Trophoblast cell (in vitro differentiated cells and primary cell): ENCODE results near the gene SHQ1.

Source experiments
- DNase-seq, 2 donors: peaks; one replicate each; pipeline ENCODE4 v3.0.0-alpha.2; 2016
- H2AFZ ChIP-seq: 2 replicates; pipeline ENCODE4 v1.6.1; 2013; ENCODE audit warnings: low read length, moderate library complexity, mild to moderate bottlenecking; ENCODE audit not compliant: insufficient read depth, poor library complexity
- H2AK5ac ChIP-seq: 2 replicates; pipeline ENCODE4 v1.6.1; 2013; ENCODE audit warnings: mild to moderate bottlenecking, low read length
- H2BK120ac ChIP-seq: 2 replicates; pipeline ENCODE4 v1.6.1; 2013; ENCODE audit warnings: low read length, mild to moderate bottlenecking, moderate library complexity; ENCODE audit not compliant: insufficient read depth, poor library complexity
- H2BK12ac ChIP-seq: 2 replicates; pipeline ENCODE4 v1.6.1; 2013; ENCODE audit warnings: mild to moderate bottlenecking, low read length, moderate library complexity
- H2BK5ac ChIP-seq: 2 replicates; pipeline ENCODE4 v1.6.1; 2013; ENCODE audit warnings: low read length, low read depth, moderate library complexity, mild to moderate bottlenecking; ENCODE audit not compliant: poor library complexity
- H3K14ac ChIP-seq: 2 replicates; pipeline ENCODE4 v1.6.1; 2013; ENCODE audit warnings: mild to moderate bottlenecking, low read length
- H3K18ac ChIP-seq: 2 replicates; pipeline ENCODE4 v1.6.1; 2013; ENCODE audit warnings: mild to moderate bottlenecking, low read length
- H3K23ac ChIP-seq: 2 replicates; pipeline ENCODE4 v1.6.1; 2013; ENCODE audit warnings: low read length
- H3K27ac ChIP-seq: 2 replicates; pipeline ENCODE4 v1.5.1; 2013; ENCODE audit warnings: low read depth, mild to moderate bottlenecking, inconsistent platforms, low read length, moderate library complexity
- H3K27me3 ChIP-seq: 2 replicates; pipeline ENCODE4 v1.6.1; 2013; ENCODE audit warnings: inconsistent platforms, mild to moderate bottlenecking, low read length, moderate library complexity; ENCODE audit not compliant: insufficient read depth
- H3K36me3 ChIP-seq, 2 experiments: 1 replicate in 1 of 2; 2 replicates in 1 of 2; pipeline ENCODE4 v1.6.1; 2013; ENCODE audit warnings: low read length in 2 of 2, mild to moderate bottlenecking in 2 of 2, moderate library complexity in 1 of 2; ENCODE audit not compliant: insufficient read depth in 2 of 2, control insufficient read depth in 1 of 2
- H3K4ac ChIP-seq: 2 replicates; pipeline ENCODE4 v1.6.1; 2013; ENCODE audit warnings: low read depth, mild to moderate bottlenecking, low read length, moderate library complexity
- H3K4me1 ChIP-seq, 2 experiments: 1 replicate in 1 of 2; 2 replicates in 1 of 2; pipeline ENCODE4 v1.6.1; 2013; ENCODE audit warnings: low read length in 2 of 2, mild to moderate bottlenecking in 2 of 2, moderate library complexity in 1 of 2; ENCODE audit not compliant: insufficient read depth in 2 of 2, control insufficient read depth in 1 of 2
- H3K4me2 ChIP-seq: 2 replicates; pipeline ENCODE4 v1.6.1; 2013; ENCODE audit warnings: inconsistent platforms, mild to moderate bottlenecking, low read length, moderate library complexity
- H3K4me3 ChIP-seq: 2 replicates; pipeline ENCODE4 v1.5.1; 2013; ENCODE audit warnings: mild to moderate bottlenecking, low read depth, low read length, inconsistent platforms
- H3K79me1 ChIP-seq: one replicate; pipeline ENCODE4 v1.6.1; 2013; ENCODE audit warnings: low read length
- H3K79me2 ChIP-seq: 2 replicates; pipeline ENCODE4 v1.6.1; 2013; ENCODE audit warnings: low read length, mild to moderate bottlenecking; ENCODE audit not compliant: control insufficient read depth, insufficient read depth, poor library complexity
- H3K9ac ChIP-seq: 2 replicates; pipeline ENCODE4 v1.6.1; 2013; ENCODE audit warnings: mild to moderate bottlenecking, low read length
- H3K9me3 ChIP-seq: 2 replicates; pipeline ENCODE4 v1.6.1; 2013; ENCODE audit warnings: low read depth, mild to moderate bottlenecking, control low read depth, inconsistent platforms, low read length; ENCODE audit not compliant: insufficient read depth
- H4K12ac ChIP-seq: 2 replicates; pipeline ENCODE4 v1.6.1; 2013; ENCODE audit warnings: low read depth, mild to moderate bottlenecking, low read length, moderate library complexity
- H4K8ac ChIP-seq: 2 replicates; pipeline ENCODE4 v1.6.1; 2013; ENCODE audit warnings: low read depth, mild to moderate bottlenecking, low read length, moderate library complexity
- H4K91ac ChIP-seq: one replicate; pipeline ENCODE4 v1.6.1; 2013; ENCODE audit warnings: low read depth, mild to moderate bottlenecking, low read length, moderate library complexity
- WGBS: extraction: QIAGEN DNeasy Blood & Tissue Kit; methylation state at CpG from one replicate; pipeline ENCODE4 v1.1.7; 2013; ENCODE audit warnings: missing lambda C conversion rate; ENCODE audit not compliant: insufficient read length, insufficient coverage; ENCODE audit errors: extremely low coverage; 5-methylcytosine and 5-hydroxymethylcytosine counted together

The SHQ1 gene

DNA sequence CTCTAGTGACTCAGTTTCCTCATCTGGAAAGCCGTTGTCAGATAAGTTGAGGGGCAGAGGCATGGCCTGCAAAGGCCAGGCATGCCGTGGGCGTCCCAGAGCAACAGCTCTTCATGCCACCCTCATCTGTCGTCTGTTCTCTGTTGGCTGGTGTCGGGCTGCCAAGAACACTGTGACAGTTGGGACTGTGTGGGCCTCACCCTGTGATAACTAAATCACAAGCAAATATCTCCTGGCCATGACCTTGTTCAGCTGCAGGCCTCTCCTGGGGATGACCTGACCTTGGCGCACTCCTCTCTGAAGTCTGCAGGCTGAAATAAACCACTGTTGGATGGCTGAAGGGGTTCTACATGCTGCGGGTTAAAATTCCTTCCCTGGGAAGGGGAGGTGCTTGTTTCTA is 145.9 kb downstream of the SHQ1 start:
- Histone ChIP-seq H4K12ac (no peak overlapping the region), H2BK12ac (no peak overlapping the region), H2BK5ac (no peak overlapping the region), H3K9ac (no peak overlapping the region), H2AFZ (no peak overlapping the region), H3K9me3 (no peaks in the 10 kb centered on the region), H3K4me1 (no peaks in the 10 kb centered on the region), H3K18ac (no peak overlapping the region), H4K8ac (no peak overlapping the region), H3K79me2 (no peaks in the 10 kb centered on the region), H4K91ac (no peak overlapping the region), H3K4me2 (no peak overlapping the region), H3K4ac (no peak overlapping the region), H3K36me3 (no peaks in the 10 kb centered on the region), H3K4me3 (no peak overlapping the region), H3K23ac (no peak overlapping the region), H3K79me1 (no peaks in the 10 kb centered on the region), H2BK120ac (no peak overlapping the region), H3K14ac (no peak overlapping the region), H2AK5ac (no peak overlapping the region), H3K27me3 (no peaks in the 10 kb centered on the region), H3K27ac (no peak overlapping the region)
- no CpG with 5 or more reads among the region's 7 CpGs for WGBS
- no peak for DNase-seq

DNA sequence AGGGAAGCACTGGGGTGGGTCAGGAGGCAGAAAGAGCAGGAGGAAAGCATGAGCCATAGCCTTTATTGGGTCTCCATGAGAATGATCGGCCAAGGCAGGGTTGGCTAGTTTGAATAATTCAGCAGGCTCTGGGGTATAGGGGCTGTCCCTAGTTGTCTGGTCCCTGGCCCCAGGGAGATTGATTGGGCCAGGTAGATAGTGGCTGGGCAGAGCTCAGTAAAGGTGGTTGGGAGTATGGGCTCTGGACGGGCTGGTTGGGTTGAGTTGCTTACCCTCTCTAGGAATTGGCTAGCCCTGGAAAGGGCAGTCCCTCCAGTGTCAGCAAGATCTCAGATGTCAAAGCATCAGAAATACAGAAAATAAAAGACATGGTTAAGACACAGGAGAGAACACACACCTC is 148.1 kb downstream of the SHQ1 start:
- no peak overlapping the region for H2AK5ac ChIP-seq
- no peak overlapping the region for H3K4me2 ChIP-seq
- no peak overlapping the region for H3K14ac ChIP-seq
- H3K18ac ChIP-seq: no peak overlapping the region
- no peak overlapping the region for H4K91ac ChIP-seq
- no peaks in the 10 kb centered on the region for H3K79me1 ChIP-seq
- no peaks in the 10 kb centered on the region for H3K4me1 ChIP-seq
- H3K27me3 ChIP-seq: no peaks in the 10 kb centered on the region
- H3K36me3 ChIP-seq: no peaks in the 10 kb centered on the region
- no peak overlapping the region for H2BK5ac ChIP-seq
- H2AFZ ChIP-seq: no peak overlapping the region
- no peak overlapping the region for H2BK12ac ChIP-seq
- no peaks in the 10 kb centered on the region for H3K9me3 ChIP-seq
- H3K23ac ChIP-seq: no peak overlapping the region
- no peak for DNase-seq
- H4K8ac ChIP-seq: no peak overlapping the region
- H2BK120ac ChIP-seq: no peak overlapping the region
- H3K4me3 ChIP-seq: no peak overlapping the region
- no peak overlapping the region for H3K4ac ChIP-seq
- no peak overlapping the region for H3K9ac ChIP-seq
- no peaks in the 10 kb centered on the region for H3K79me2 ChIP-seq
- H4K12ac ChIP-seq: no peak overlapping the region
- H3K27ac ChIP-seq: no peak overlapping the region
- no CpG with 5 or more reads among the region's 2 CpGs for WGBS

DNA sequence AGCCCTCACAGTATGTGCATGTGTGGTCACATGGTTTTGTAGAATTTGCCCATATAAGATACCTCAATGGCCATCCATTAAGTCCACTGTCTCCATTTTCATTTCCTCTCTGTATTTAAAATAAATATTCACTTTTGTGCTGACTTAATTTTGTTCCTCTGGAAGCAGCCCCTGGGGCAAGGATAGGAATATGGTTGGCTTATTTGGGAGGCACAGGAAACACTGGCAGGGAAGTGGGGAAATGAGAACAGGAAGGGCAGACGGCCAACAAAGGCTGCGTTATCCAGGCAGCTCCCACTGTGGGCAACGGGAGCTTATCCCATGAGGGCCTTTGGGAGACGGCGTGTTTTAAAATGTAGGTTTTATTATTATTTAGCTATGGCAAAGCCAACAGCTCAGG is 148.6 kb downstream of the SHQ1 start:
- no peak overlapping the region for H2AFZ ChIP-seq
- H4K91ac ChIP-seq: no peak overlapping the region
- H2BK120ac ChIP-seq: no peak overlapping the region
- H3K4me3 ChIP-seq: no peak overlapping the region
- no peak overlapping the region for H4K8ac ChIP-seq
- H3K4me2 ChIP-seq: no peak overlapping the region
- H3K79me1 ChIP-seq: no peaks in the 10 kb centered on the region
- no CpG with 5 or more reads among the region's 5 CpGs for WGBS
- H3K36me3 ChIP-seq: no peaks in the 10 kb centered on the region
- H3K14ac ChIP-seq: no peak overlapping the region
- no peak overlapping the region for H2BK5ac ChIP-seq
- no peak overlapping the region for H3K27ac ChIP-seq
- no peaks in the 10 kb centered on the region for H3K9me3 ChIP-seq
- H3K4ac ChIP-seq: no peak overlapping the region
- H3K27me3 ChIP-seq: no peaks in the 10 kb centered on the region
- no peaks in the 10 kb centered on the region for H3K4me1 ChIP-seq
- H3K9ac ChIP-seq: no peak overlapping the region
- no peak overlapping the region for H4K12ac ChIP-seq
- H3K18ac ChIP-seq: no peak overlapping the region
- no peak overlapping the region for H2BK12ac ChIP-seq
- no peak for DNase-seq
- no peak overlapping the region for H3K23ac ChIP-seq
- H3K79me2 ChIP-seq: no peaks in the 10 kb centered on the region
- H2AK5ac ChIP-seq: no peak overlapping the region
